LHCN-M2 (cell line): ENCODE results near the gene XAB2. TPM values are rescaled to one million over a fixed set of nuclear protein-coding genes. Genes with fewer than 3 reads are reported as not detected.

Experiments
- DNase-seq: peaks from one replicate; pipeline ENCODE4 v3.0.0-alpha.2; 2012; ENCODE audit warnings: low read depth
- polyA plus RNA-seq: library from polyadenylated mRNA; unstranded; fragments of >200 nt; gene quantifications from one replicate; pipeline ENCODE4 v1.2.1, GENCODE V29; 2012; ENCODE audit warnings: missing spikeins
- total RNA-seq: library from RNA; depleted of rRNA; stranded (reverse); fragments of >200 nt; gene quantifications from 2 replicates; pipeline ENCODE4 v1.2.3, GENCODE V29; 2014; rRNA removed

XAB2 gene
- 37.1 and 39.0 TPM in 2 replicates for total RNA-seq
- polyA plus RNA-seq = 27.3 TPM

DNA sequence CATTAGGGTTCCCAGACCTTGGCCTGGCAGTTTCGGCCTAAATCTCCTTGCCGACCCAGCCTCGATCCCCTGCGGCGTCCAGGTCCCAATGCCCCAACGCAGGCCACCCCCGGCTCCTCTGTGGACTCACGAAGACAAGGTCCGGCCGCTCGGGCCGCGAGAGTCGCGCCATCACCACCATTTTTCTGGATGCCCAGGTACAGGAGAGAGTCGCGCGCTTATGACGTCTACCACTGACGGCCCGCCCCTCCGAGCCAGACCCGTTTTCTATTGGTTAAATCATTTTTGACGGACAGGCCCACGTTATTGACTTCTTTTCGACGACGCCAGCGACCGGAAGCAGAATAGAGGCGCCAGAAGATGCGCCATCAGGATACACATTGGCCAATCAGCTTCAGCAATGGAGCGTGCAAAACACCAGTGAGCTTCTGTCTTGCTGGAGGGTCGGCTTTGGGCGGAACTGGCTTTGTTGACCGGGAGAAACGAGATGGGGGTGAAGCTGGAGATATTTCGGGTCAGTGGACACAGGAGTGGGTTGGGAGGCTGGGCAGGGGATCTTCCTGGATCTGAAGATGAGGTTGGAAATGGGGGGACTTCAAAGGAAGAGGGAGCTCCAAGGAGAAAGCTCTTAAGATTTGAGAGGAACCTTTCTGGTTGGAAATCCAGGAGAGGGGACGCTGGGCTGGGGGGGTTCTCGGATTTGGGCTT, at the start of gene XAB2, which contains the start of gene PET100:
TSS of gene XAB2 (minus strand) at position 199 of the 708 bp plus-strand sequence. CDS start at position 181, 18 bp downstream.
TSS of gene PET100 (plus strand) at position 447 of the 708 bp plus-strand sequence. CDS start at position 488, 41 bp downstream.
- DNase-seq = peak; percentile 98

DNA sequence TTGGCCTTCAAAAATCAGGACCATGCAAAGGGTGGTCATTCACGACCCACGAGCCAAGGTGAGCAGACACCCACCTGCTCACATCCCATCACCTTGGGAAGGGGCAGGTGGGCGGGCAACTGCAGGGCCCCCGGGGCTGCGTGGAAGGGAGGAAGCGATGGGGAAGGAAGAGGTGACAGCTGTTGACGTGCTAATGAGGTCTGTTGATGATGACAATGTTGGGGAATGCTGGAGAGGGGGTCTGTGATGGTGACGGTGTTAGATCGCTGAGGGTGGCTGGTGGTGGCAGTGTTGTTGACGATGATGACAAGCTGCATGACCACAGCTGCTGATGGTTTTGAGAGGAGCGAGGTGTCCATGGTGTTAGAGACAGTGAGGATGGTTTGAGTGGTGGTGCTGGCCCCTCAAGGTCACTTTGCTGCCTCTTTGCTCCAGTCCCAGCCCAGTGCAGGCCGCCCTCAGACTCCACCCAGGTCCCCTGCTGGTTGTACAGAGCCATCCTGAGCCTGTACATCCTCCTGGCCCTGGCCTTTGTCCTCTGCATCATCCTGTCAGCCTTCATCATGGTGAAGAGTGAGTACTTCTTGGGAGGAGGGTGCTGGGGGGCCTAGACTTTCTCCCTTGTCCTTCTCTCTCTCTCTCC, 48.4 kb upstream of the XAB2 start:
- no peak for DNase-seq

DNA sequence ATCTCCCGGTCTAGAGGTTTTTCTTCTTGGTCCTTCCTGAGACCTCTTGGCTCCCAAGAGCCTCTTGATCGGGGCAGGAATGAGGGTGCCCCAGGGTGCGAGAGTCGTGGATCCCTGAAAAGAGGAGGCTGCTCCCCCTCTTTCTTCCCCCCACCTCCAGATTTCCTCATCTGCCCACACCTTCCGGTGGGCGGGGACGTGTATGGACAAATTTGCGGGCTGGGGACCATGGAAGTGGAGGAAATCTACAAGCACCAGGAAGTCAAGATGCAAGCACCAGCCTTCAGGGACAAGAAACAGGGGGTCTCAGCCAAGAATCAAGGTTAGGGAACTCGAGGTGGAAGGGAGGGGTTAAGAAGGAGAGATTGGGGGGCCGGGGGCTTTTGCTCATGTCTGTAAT, 47.5 kb upstream of the XAB2 start, which contains the start of gene MCEMP1:
TSS of gene MCEMP1 (plus strand) at position 237 of the 400 bp plus-strand sequence. CDS start at position 268, 31 bp downstream.
- DNase-seq = no peak

- DNase-seq = no peak
These were observed 47.0 kb upstream of the XAB2 start for GRCh38 chr19:7676376-7676775.

DNA sequence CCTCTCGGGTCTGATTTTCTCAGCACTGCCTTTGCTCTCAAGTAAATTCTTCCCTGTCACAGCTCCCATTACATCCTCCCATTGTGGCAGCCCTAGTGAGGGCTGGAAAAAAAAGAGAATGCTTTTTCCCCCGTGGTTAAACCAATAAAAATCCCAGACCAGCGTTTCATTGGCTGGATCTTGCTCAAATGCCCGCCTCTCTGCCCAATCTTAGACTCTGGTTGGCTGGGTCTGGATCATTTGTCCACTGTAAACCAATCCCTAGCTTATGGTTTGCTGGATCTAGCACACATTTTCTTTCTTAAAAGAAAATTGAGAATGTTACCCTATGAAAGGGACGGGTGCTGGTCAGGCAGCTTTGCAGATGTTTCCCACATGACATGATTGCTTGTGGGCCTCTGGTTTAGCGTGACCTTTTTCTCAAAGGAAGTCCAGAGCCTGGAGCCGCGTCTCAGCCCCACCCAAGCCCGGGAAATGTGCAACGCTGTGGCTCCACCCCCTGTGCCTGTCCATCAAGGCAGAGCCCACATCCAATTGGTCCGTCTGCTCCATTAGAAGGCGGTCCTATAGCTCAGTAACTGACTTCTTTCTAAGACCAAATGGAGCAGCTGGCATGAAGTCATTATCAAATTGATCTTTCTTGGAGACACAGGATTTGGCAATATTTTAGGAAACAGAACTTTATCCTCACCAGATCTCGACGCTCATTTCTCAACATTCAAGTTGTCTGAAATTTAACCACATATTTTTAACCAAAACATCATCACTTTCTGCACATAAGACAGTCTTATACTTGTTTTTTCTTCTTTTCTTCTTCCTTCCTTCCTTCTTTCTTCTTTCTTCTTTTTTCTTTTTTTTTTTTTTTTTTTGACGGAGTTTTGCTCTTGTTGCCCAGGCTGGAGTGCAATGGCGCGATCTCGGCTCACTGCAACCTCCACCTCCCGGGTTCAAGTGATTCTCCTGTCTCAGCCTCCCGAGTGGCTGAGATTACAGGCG, 45.0 kb upstream of the XAB2 start:
- DNase-seq = peak; percentile 68

DNA sequence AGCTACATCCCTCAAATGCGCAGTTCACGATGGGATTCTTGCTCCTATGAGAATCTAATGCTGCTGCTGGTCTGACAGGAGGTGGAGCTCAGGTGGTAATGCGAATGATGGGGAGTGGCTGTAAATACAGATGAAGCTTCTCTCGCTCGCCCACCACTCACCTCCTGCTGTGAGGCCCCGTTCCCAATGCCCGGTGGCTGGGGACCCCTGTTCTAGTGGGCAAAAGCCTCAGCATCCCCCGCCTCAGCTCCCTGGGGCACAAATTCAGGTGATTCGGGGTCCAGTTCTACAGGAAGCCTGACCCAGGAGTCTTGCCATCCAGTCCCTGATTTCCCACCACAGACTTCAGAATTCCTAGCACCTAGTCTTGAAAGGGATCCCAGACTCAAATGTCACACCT, 43.2 kb upstream of the XAB2 start:
- DNase-seq = no peak

- no peak for DNase-seq
These were observed 41.4 kb upstream of the XAB2 start for GRCh38 chr19:7670790-7671189.

DNA sequence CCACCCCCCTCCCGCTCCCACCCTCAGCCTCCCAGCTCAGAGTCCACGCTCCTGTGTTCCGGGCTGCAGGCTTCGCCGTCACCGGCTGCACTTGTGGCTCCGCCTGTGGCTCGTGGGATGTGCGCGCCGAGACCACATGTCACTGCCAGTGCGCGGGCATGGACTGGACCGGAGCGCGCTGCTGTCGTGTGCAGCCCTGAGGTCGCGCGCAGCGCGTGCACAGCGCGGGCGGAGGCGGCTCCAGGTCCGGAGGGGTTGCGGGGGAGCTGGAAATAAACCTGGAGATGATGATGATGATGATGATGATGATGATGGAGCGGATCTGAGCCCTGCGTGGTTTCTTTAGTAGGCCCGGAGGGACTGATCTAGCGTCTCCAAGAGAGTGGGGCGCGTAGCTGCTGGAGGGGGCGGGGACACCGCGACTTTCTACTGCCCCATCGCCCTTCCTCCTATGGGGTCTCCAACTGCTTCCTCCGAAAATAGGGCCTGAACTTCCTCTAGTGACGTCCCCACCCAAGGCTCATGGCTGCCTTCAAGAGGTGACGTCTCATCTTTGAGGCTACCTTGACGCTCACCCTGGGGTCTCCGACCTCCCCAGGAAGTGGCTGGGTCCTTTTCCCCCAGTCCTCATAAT, 40.9 kb upstream of the XAB2 start:
- no peak for DNase-seq

- no peak for DNase-seq
These were observed 40.3 kb upstream of the XAB2 start for GRCh38 chr19:7669641-7670040.

GRCh38 chr19:7668842-7669241, 39.5 kb upstream of the XAB2 start, which contains the start of gene RETN:
Gene RETN, plus strand, starts transcription at chr19:7669049. Its CDS starts 278 bp downstream, at chr19:7669327.
- DNase-seq = no peak

DNA sequence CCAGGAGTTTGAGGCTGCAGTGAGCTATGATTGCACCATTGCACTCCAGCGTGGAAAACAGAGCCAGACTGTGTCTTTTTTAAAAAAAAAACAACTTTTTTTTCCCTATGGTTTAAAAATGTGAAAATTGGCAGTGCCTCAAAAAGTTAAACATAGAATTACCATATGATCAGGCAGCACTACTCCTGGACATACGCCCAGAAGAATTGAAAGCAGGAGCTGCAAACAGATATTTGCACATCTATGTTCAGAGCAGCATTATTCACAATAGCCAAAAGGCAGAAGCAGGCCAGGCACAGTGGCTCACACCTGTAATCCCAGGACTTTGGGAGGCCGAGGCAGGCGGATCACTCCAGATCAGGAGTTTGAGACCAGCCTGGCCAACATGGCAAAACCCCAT, 35.7 kb upstream of the XAB2 start:
- no peak for DNase-seq

- peak; percentile 77 for DNase-seq
These were observed 34.4 kb upstream of the XAB2 start for GRCh38 chr19:7663706-7664105.

GRCh38 chr19:7662657-7663056, 33.3 kb upstream of the XAB2 start:
- DNase-seq = no peak

DNA sequence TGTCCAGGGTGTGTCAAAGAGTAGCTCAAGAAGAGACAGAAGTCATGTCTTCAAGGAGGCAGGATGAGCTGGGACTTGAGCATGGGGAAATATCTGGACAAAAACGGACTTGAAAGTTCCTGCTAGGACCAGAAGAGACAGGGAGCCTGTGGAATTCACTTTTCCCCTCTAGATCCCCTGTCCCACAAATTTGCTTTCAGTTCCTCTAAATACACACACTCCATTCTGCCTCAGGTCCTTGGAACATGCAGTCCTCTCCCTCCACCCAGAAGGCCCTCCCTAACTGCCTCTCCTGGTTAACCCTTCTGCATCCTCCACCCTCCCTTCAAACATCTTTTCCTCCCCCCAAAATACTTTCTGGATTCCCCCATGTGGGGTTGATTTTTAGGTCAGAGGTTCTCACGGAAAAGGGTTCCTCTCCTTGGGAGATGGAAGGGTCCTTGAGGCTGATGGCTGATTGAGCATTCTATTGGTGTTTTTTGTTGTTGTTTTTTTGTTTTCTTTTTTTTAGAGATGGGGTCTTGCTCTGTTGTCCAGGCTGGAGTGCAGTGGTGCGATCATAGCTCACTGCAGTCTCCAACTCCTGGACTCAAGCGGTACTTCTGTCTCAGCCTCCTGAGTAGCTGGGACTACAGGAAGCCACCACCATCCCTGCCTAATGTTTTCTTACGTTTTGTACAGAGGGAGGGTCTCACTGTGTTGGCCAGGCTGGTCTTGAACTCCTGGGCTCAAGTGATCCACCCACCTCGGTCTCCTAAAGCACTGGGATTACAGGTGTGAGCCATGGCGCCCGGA, 32.6 kb upstream of the XAB2 start:
- no peak for DNase-seq

DNA sequence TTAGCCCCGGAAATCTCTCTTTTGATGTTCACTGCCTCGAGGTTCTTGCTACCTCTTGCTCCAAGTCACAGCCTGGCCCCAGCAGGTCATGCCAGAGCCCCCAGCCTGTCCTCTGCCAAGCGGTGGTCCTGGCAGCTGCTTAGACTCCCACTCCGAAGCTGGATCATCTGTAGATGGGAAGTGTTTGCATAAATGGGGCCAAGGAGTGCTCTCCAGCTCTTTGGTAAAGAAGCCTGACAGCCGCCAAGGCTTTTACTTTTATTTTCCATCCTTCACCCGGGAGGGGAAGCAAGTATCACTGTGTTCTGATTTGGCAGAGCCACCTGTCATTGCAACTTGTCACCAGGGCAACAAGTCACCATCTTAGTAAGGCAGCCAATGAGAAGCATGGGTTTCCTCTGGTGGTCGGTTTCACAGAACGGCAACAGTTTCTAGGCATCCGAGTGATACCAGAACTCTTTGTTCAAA, 28.9 kb upstream of the XAB2 start:
- peak; percentile 13 for DNase-seq

DNA sequence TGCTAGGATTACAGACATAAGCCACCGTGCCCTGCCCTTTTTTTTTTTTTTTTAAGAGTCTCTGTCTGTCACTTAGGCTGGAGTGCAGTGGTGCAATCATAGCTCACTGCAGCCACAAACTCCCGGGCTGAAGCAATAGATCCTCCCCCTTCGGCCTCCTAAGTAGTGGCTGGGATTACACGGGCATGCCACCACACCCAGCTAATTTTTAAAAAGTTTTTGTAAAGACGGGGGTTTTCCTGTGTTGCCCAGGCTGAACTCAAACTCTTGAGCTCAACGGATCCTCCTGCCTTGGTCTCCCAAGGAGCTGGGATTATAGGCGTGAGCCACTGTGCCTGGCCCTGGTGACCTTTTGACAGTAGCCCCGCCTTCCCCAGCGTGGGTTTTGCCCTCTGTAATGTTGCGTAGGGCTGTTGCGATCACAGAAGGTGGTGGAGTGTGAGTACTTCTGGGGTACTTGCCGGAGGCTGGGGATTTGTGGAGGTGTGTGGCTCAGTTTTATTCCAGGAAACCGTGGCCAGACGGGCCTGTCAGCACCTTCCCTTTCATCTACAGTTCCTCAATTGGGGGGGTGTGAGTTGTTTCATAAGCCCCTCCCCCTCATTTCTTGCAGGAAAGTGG, 27.9 kb upstream of the XAB2 start:
- DNase-seq = no peak

DNA sequence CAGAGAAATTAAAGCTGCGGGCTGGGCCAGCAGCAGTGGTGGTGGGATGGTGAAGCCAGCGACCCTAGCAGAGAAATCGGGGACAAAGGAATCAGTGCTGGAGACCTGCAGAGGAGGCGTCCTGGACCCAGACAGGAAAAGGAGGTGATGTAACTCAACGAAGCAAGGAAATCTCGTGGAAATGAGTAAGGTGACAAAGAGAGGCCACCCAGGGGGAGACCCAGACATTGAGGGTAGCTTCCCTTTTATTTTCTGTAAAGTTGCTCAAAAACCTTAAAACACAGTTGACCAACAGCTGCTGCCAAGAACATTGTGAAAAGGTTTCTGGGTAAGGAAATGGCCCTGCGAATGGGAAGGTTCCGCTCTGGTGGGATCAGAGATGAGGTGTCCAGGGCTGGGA, 26.2 kb upstream of the XAB2 start:
- no peak for DNase-seq

DNA sequence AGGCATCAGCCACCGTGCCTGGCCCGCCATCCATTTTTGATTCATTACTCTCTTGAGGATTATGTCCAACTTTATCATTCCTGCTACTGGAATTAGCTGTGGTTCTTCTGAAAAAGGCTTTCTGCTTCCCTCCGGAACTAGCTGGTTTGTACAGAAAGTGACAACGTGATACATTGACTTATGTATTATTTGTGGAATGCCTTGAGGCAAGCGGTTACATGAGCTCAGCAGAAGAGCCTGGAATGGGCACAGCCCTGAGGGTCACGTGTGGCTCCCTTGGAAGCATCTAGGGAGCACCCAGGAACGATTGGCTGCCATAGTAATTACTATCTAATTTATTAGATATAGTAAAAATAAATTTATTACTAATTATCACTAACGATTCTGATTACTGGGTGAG, 25.1 kb upstream of the XAB2 start:
- peak; percentile 29 for DNase-seq

DNA sequence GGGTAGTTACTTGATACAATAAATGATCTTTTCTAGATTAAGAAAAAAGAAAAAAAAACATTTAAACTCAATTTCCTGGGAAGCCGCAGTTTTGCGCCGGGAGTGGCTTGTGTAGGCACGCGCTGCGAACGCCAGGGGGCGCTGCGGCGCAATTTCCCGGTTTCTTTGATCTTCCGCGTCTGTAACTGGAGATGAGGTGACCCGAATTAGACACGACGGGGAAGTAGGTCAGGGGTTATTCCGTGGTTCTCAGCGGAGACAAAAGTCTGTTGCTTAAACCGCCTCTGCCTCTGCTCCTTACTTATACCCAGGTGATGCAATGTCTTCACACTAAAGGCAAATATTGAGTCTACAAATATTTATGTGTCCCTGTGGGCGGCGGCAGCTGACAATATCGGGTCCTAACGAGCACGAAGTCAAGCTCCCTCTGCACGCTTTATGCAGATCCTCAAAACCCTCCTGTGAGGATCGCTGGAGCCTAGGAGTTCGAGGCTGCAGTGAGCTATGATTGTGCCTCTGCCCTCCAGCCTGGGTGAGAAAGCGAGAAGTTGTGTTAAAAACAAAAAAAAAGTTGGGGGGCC, 22.8 kb upstream of the XAB2 start:
- peak; percentile 67 for DNase-seq
